Right forelimb (tissue), 1 donor: ENCODE data around the gene ZNF516.

Source experiments
- DNase-seq: peaks from one replicate; pipeline ENCODE4 v3.0.0-alpha.2; 2018

ZNF516 gene

DNA sequence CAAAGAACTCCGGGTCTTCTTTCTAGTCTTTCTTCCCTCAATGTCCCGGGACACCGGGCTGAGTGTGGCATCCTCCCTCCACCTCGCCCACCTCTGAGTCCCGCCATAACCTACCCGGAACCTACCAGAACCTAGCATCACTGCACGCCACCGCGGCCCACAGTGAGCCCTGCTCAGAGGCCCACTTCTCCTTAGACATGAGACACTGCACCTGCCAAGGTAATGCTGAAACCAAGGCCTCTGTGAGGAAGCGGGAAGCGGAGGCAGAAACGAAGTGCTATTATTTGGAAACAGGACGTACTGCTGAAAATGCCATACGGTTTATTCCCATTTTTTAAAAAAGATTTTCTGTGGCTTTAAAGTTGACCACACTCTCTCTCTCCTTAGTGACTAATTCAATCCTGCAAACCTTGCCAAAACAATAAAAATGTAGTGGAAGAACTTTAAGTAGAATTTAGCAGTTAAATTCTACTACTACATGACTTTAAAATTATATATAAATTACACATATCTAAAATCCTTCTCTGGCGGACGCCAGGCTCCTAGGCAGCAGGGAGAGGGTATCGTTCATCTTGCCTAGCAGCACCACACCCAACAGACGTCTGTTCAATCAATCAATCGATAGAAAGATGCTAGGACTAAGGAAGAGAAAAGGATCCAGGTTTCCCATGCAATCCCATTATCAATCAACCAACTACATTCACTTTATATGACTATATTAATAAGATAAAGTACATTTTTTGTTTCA lies 82.0 kb downstream of the ZNF516 start:
- no peak for DNase-seq

DNA sequence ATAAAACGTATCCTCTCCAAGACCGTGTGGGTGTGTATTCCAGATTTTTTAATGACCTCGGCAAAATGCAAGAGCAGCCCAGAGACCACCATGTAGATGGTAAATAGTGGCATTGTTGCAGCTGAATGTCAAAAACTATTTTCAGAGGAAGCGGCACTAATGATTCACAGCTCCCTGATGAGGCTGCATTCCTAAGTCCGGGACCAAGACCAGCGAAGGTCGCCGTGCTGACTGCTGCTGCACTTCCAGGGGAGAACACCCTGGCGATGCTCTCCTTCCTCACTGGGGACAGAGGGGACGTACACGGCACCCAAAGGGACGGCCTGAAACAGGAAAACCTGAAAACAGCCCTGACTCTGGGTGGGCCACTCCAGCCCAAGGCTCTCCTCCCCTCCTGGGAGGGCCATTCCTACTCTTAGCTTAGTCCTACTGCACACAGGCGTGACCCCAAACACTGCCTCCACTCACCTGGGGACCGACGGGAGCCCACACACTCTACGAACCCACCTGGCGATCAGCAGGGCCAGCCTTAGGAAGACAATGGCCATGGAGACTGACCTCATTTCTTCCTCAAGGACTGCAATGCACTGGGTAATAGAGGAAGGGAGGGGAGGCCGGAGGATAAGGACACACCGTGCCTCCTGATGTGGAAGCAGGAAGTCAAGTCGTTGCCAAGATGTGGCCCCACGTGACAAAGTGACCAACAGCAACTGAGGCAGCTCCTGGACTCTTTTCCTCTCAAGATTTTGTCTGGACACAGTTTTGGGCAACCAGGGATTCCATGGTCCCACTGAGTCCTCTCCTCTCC lies 82.8 kb downstream of the ZNF516 start:
- no peak for DNase-seq

DNA sequence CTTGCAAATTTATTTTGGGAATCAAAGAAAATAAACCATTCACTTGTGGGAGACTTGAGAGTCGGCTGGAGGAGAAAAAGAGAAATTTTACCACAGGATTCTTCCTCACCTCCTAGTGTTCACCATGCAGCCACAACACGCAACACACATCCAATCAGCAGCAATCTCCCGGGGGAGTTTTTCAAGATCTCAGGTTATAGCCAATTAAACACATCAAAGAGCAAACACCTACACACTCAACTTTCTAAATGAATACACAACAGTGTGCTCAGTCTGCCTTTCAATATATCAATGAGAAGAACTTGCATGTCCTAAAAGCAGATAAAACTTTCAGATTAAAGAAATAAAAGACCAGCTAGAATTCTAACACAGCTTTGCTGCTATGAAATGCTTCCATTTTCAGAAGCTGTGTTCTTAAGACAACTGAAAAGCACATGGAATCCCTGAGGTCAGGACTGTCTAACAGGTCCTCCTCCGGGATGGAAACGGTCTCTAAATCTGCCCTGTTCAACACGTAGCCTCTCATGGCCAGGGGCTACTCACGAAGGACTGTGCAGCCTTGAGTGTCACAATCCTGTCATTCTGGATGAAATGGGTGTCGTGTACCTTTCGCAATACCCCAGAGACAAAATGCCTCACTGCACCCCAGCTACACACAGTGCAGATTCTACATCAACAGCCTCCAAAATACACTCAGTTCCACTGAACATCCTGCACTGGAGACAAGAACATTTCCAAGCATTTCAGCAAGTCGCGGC lies 84.2 kb downstream of the ZNF516 start:
- peak; percentile 5 for DNase-seq

DNA sequence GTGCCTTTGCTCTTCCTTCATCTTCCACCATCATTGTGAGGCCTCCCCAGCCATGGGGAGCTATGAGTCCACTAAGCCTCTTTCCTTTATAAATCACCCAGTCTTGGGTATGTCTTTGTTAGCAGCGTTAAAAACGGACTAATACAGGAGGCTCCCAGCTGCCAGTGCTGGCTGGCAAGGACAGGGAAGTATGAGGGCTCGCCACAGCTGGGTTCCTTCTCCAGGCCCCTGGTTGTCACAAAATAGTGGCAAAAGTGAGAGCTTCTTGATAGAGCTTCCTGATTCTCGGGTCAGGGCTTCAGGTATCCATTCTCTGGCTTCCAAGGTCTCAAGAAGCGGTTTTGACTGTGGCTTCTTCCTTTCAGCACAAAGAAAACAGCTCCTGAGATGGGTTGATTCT lies 85.0 kb downstream of the ZNF516 start:
- DNase-seq = peak; percentile 17

DNA sequence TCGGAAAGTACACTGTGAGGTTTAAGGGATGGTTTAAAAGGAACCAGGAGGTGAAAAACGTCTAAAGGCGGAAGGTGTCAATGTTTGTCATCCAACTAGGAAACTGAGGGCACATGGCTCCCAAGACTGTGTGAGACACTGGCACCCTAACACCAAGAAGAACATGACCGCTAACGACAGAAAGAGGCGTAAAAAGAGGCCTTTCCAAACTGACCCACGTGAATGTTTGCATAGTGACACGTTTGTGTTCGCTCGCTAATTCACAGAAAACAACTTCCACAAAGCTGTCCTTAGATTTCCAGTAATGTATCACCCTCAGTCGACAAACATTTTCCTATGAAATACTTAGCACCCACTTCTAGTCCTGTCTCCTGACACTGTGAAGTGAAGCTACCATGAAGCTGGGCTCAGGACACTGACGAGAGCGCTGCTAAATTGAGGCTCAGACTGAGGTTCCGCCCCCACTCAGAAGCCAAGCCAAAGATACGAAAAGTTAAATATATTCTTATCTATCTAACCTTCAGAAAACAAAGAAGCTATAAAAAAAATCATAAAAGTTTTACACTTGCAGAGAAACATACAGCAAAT lies 86.5 kb downstream of the ZNF516 start:
- DNase-seq = no peak

DNA sequence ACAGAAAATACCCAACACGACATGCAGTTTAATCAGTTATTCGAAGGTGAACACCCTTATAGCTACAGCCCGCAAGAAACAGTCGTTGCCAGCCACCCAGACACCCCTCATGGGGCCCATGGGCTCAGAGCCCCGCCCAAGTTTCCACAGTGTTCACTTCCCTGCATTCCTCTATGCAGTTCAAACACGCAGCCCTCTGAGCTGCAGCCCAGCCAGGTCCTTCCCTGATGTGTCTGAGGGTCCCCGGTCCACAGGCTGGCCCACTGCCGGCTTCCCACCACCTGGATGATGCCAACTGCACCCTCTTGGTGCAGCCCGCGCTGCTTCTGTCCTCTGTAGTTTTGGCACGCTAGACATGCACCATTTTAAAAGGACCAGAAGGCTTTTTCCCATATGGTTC lies 87.4 kb downstream of the ZNF516 start:
- peak; percentile 7 for DNase-seq

DNA sequence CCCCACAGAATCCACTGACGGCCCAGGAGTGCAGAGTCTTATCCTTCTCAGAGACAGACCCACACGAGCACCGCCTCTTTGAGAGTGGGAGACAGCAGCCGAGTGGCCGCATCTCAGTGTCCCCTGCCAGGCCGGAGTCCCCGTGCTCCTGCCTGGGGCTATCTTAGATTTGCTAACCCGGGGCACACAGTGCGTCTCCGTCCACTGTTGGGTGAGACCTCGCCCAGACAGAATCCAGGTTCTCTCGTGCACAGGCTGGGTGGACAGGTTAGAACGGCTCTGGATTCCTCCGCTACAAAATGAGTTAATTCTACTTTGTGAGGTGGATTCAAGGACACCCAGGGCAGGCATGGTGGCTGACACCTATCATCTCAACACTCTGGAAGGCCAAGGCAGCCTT lies 88.3 kb downstream of the ZNF516 start:
- peak; percentile 40 for DNase-seq

DNA sequence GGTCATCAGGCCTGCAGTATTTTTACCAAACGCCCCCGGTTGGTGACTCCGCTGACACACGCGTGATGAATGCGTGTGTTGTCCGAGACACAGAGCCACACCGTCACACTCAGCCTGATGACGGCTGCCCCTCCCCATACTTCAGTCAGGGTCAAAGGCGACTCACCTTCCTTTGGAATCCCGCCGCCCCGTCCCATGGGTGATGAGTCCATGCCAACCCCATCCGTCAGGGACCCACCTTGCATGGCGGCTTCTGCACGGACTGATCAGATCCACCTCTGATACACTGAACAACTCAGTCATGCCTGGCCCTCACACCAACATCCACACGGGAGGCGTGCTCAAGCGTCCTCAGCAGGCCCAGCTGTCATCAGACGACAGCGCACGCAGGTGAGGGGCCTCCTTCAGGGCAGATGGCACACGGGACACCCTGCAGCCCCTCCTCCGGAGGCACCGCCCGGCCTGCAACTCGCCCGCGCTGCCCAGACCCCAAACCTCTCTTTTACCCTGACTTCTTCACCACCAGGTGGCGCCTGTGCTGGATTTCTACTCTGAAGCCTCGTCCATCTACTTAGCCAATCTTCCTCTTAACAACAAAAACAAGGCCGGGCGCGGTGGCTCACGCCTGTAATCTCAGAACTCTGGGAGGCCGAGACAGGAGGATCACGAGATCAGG lies 89.2 kb downstream of the ZNF516 start:
- peak; percentile 63 for DNase-seq

DNA sequence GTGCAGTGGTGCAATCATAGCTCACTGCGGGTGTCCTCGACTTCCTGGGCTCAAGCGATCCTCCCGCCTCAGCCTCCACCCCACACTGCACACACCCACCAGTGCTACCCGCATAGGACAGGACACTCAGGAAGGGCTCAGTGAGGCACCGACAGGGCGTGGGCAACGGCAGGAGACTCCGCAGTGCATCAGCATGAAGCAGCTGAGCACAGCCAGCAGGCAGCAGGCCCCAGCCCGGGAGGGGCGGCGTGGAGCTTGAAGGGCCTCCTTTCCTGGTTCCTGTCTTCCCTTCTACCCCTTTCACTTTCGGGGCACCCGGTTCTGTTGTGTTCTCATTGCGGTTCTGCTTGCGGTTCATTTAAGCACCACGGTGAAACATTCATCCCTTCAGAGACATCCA lies 89.8 kb downstream of the ZNF516 start:
- no peak for DNase-seq

DNA sequence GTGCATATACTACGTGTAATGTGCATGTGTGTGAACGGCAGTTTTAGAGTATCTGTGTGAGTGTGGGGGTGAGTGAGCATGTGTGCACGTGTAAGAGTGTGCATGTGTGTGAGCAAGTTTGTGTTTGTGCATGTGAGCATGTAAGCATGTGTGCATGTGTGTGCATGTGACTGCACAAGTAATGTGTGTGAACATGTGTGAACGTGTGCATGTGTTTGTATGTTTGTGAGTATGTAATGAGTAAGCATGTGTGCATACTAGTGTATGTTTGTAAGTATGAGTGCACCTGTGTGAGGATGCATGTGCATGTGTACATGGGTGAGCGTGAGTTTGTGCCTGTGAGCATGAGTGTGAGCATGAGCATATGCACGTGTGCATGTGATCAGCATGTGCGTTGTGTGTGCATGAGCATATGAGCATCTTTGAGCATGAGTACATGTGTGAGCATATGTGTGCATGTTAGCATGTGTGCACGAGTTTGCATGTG lies 90.7 kb downstream of the ZNF516 start:
- DNase-seq = no peak

DNA sequence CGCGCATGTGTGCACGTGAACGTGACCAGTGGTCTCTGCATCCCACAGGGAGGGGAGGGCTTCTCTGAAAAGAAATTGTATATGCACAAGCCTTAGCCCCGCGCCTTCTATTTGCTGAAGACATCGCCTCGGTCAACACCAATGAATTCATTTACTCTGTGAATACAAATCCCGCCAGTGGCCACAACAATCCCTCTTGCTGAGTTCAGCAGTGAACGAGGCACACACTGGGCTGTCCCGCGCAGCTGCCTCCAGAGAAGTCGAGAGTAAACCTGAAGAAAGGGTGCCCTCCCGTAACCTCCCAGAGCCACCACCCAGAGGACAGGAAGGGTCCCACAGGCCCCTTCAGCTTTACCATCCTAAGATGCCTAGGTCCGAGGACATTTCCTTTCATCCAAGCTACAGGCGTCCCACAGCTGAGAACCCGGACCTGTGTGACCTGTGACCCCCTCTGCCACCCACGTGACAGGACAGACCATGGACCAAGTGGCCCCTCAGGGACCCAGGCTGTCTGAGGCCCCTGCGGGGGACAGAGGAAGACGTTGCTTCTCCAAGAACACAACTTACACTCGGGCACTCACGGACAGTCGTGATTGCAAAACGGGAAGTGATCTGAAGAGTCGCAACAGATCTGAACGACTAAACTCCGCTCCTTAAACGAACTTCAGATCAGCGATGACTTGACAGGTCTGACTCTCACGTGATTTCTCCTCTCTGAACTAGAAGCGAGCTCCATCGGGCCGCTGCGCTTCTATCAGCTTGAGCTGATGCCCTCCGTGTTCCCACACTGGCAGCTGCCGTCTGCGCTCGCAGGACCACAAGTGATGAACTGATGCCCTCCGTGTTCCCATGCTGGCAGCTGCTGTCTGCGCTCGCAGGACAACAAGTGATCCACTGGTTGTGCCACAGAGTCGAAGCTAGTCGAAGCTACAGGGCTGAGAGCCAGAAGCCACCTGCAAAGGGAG lies 92.7 kb downstream of the ZNF516 start:
- DNase-seq = no peak

DNA sequence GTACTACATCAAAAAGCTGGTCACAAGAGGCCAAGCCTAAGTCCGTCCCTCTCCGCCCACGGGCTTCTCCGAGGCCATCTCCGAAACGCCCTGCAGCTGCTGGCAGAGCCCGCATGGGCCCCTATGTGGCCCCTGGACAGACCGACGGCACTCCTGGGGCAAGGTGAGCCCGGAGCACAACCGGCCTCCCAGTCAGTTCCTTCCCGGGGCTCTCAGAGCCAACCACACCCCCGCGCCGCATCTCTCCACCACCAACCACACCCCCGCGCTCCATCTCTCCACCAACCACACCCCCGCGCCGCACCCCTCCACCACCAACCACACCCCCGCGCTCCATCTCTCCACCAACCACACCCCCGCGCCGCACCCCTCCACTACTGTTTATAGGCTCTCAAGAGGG lies 93.5 kb downstream of the ZNF516 start:
- DNase-seq = no peak

DNA sequence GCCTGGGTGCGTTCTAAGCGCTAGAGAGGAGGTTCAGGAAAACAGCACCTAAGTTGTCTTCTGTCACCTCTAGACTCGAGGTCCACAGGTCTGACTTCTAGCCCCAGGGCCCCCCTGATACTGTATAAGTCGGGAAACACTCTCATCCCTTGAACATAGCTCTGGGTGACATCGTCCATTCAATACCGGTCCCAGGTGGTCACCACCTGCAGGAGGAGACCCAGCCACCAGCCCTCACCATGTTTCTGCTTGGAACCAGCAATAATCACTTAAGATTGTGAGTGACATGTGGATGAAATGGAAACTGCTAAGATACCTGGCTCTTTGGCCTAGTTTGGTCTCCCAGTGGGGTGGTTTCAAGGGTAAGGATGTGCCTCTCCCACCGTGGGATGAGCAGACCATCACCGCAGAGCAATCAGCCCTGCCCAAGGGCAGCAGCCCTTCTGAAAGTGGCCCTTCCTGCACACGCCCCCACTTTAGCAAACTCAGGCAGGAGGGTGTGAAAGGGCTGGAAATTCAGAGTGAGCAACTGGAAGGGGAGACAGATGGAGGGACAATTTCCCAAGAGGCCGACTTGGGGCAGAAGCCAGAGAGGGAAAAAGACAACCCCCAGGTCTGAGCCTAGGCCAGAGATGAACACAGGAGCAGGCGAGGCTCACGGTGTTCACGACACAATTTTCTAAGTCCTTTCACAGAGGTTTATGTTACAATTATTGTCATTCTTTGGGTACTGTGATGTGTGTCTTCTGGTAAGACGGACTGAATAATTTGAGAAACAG lies 95.2 kb downstream of the ZNF516 start:
- no peak for DNase-seq

DNA sequence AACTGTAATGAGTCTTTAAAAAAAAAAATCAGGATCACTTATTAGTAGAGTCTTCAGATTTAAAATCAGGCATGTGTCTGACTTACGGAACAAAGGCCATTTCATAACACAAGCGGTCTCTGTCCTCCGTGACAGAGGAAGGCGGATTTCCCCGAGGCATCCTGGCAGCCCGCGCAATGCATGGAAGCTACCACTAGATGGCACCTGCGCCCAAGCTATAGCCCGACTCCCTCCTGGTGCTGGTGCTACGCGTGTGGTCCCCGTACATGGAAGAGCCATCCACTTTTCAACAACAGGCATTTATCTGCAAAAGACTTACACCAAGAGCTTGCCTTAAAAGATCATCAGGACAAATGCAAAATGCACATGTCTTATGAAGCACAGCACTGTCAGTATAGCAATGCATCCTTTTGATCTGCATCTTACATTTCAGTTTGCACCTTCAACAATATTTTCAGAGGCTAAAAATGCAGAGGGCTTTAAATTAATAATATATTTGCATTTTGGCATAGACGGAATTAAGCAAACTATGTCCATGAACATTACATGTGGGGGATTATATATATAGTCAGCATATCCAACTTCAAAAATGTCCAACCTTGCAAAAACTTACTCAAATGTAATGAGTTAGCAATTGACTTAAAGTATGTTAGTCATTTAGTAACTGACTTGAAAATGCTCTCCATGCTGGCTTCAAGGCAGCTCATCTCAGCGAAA lies 96.0 kb downstream of the ZNF516 start:
- peak; percentile 85 for DNase-seq

DNA sequence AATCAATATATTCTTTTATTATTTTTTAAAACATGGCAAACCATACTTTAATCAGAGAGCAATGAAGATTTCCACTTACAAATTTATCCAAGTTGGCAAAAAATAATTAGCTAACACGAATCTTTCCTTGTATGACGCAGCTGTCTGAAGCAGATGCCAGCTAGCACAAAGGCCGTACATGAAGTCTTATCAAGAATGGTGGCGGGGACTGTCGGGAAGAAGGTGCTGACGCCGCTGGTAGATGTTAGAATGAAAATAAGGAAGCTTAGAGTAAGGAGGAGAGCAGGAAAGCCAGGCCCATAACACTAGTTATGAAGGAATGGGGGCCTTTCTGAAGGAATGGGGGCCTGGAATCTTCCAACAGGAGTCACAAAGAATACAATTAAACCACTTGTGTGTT lies 96.7 kb downstream of the ZNF516 start:
- DNase-seq = no peak

DNA sequence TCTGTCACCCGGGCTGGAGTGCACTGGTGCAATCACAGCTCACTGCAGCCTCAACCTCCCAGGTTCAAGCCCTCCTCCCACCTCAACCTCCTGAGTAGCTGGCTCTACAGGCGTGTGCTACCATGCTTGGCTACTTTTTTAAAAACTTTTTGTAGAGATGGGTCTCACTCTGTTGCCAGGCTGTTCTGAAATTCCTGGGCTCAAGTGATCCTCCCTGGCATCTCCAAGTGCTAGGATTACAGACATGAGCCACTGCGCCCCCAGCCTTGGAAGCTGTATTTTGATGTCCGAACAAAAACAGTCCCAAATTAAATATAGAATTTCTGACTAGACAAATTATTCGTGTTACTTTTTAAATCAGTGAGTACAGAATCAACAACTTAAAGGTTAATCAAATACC lies 97.4 kb downstream of the ZNF516 start:
- DNase-seq = no peak

DNA sequence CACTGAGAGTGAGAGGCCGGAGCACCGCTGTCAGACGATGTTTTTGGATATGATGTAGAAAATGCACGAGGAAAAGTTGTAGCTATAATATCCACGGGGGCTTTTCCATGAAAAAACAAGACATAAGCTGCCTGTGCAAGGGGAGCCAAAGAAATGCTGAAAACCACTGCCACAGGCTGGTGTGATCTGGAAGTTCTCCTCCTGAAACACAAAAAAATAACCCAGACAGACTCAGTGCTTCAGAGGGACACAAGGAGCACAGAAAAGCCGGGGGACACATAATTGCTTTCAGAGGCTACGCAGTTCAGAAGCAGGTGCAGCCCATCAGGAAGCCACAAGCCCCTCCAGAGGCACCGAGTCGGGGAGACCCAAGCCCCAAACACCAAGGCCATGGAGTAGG lies 98.2 kb downstream of the ZNF516 start:
- DNase-seq = no peak

DNA sequence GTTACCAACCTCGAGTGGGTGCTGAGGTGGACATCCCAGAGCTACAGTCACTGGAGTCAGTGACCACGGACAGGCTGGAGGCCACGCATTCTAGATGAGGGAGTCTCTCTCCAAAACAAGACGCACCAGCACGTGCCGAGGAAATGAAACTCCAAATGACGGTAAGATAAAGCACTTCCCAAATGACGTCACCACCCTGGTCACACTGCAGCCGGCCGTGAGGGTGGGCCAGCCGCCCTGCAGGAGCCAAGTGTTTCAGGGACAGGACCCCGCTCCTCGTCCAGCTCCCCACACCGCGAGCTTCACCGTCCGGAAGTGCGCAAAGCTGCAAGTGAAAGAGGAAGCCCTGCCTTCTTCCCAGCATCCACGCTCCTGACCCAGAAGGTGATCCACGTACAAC lies 99.4 kb downstream of the ZNF516 start:
- no peak for DNase-seq

DNA sequence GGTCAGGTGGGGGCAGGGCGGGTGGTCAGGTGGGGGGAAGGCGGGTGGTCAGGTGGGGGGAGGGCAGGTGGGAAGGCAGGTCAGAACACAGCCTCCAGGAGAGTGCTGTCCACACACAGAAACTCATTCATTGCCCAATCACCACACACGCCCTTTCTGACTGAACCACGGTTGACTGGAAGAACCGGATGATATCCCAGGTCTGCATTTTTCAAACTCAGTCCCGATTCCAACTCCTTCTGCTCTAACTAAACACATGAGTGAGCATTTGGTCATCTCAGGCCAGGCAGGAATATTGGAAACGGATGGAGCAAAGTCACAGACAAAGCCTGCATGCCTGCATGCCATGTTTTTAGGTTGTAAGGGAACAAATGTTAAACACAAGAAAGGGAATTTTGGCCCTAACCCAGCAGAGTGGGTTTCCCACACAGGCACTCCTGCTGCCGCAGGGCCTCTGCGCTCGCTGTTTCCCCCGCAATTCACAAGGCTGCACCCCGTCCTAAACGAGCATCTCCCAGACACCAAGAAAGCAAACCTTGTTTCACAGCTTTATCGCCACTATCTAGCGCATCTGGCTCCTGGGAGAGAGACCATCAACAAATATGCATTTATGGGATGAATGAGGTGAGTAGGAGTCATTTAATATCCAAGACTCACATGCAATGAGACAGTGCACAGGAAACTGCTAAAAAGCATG lies 100.1 kb downstream of the ZNF516 start:
- no peak for DNase-seq
